Adrenal gland (tissue), 12 donors: Measurements from ENCODE around the gene TENM4. TPM values are rescaled to one million over a fixed set of nuclear protein-coding genes. Genes with fewer than 3 reads are reported as not detected.

Experiments used
- DNase-seq, 7 donors: peaks; one replicate each; pipeline ENCODE4 v3.0.0-alpha.2; 2019 to 2020
- H3K27ac ChIP-seq, 5 donors: fragments of 200-600 bp; sonication (generic) in 4 of 5; 1 replicate in 3 of 5; 2 replicates in 2 of 5; pipeline versions ENCODE4 v1.5.1 to v1.8.0; 2016 to 2020; ENCODE audit warnings: mild to moderate bottlenecking in 1 of 5
- H3K27me3 ChIP-seq: fragments of 200-600 bp; 2 replicates; pipeline ENCODE4 v1.8.0; 2021
- H3K36me3 ChIP-seq, 2 donors: fragments of 200-600 bp; replicated peaks in 1 of 2; 1 replicate in 1 of 2; 2 replicates in 1 of 2; pipeline versions ENCODE4 v1.5.1 to v1.8.0; 2018 to 2022
- H3K4me1 ChIP-seq, 2 donors: fragments of 200-600 bp; replicated peaks in 1 of 2; 1 replicate in 1 of 2; 2 replicates in 1 of 2; pipeline versions ENCODE4 v1.5.1 to v1.8.0; 2018 to 2021
- H3K4me3 ChIP-seq, 4 donors: fragments of 200-600 bp; sonication (generic) in 3 of 4; one replicate each; pipeline ENCODE4 v1.5.1; 2016 to 2018
- H3K9me3 ChIP-seq, 3 donors: fragments of 200-600 bp; sonication (generic) in 1 of 3; replicated peaks in 1 of 3; 1 replicate in 2 of 3; 2 replicates in 1 of 3; pipeline versions ENCODE4 v1.5.1 to v1.8.0; 2016 to 2021
- CTCF ChIP-seq, 6 experiments: fragments of 450-650 bp in 4 of 6; fragments of 200-600 bp in 2 of 6; sonication (generic) in 1 of 6; IDR thresholded peaks; 1 replicate in 5 of 6; 2 replicates in 1 of 6; pipeline versions ENCODE4 v1.5.1 to v1.8.0; 2016 to 2021; ENCODE audit warnings: antibody characterized with exemption in 6 of 6, mild to moderate bottlenecking in 2 of 6, moderate library complexity in 1 of 6
- POLR2A ChIP-seq, 2 donors: fragments of 450-650 bp; IDR thresholded peaks; one replicate each; pipeline ENCODE4 v1.6.1; 2017; ENCODE audit warnings: antibody characterized with exemption in 2 of 2, mild to moderate bottlenecking in 2 of 2, moderate library complexity in 1 of 2
- WGBS, 4 donors: extraction: QIAGEN DNeasy Blood & Tissue Kit in 2 of 4; methylation state at CpG; one replicate each; pipeline versions ENCODE4 v1.1.5 to v1.1.7; 2013 to 2017; 5-methylcytosine and 5-hydroxymethylcytosine counted together
- intact Hi-C, 2 donors: fragments of 100-400 bp; cut with DNase I; formaldehyde crosslinking; loops; one replicate each; pipeline versions ENCODE4 v1.14.1 to v1.15.0; 2022 to 2023
- polyA plus RNA-seq, 3 donors: library from polyadenylated mRNA; stranded (reverse); fragments of 200-250 nt in 2 of 3; fragments of 350-450 nt in 1 of 3; fragmentation: Illumina TruSeq in 1 of 3; extraction: RNeasy Lipid Tissue Mini Kit (QIAGEN cat#74804) in 1 of 3; gene quantifications; one replicate each; pipeline ENCODE4 v1.2.3, GENCODE V29; 2013 to 2014
- total RNA-seq, 9 donors: library from RNA; depleted of rRNA in 4 of 9; stranded (reverse); fragments of >200 nt in 4 of 9; fragments of 120-200 nt in 1 of 9; fragmentation: NEBNext Ultra II Directional in 1 of 9; extraction: Animal tissue kit (Norgen Biotek cat#: 25700) in 1 of 9; gene quantifications; one replicate each; pipeline versions ENCODE4 v1.1.0 to v1.2.4, GENCODE V29; 2013 to 2023
- donor health status: healthy with polysubstance abuse.
- donor health status: Bipolar disorder and iron deficiency.
- donor health status: DM: yes; HTN: yes; CAD: no.
- donor health status: DM: no; HTN: no; CAD: no.
- donor health status: DM: no; HTN: no; CAD: no.
- donor health status: DM: yes; HTN: yes; CAD: no.

The TENM4 gene
- total and polyA plus RNA-seq, 12 donors = 0.74 to 24.9 (median 6.7) TPM

- TF ChIP-seq POLR2A (IDR thresholded peaks at IDR 0.05) (no peak), CTCF (IDR thresholded peaks at IDR 0.05) (peak; percentile 34 to 64 (median 54))
- 43 to 65% (median 58%) methylated on average over 2 of the region's 2 CpGs for WGBS, 4 donors
- H3K36me3 ChIP-seq = no peaks in the 10 kb centered on the region
- peak in 6 of 7 donors; percentile 17 to 66 (median 48) for DNase-seq
- H3K4me1 ChIP-seq = no peaks in the 10 kb centered on the region
- H3K4me3 ChIP-seq = no peak overlapping the region
- H3K27ac ChIP-seq = no peak overlapping the region
- H3K9me3 ChIP-seq = no peaks in the 10 kb centered on the region
- intact Hi-C loops = no loop called here
- no peaks in the 10 kb centered on the region for H3K27me3 ChIP-seq
Observed at GRCh38 chr11:79461144-79461543, 20.3 kb upstream of the TENM4 start.

- Histone ChIP-seq H3K9me3 (no peaks in the 10 kb centered on the region), H3K36me3 (no peaks in the 10 kb centered on the region), H3K4me1 (no peaks in the 10 kb centered on the region), H3K27me3 (no peaks in the 10 kb centered on the region), H3K4me3 (no peak overlapping the region), H3K27ac (no peak overlapping the region)
- no peak for DNase-seq
- intact Hi-C loops = no loop called here
- 69 to 74% (median 73%) methylated on average over 5 of the region's 5 CpGs for WGBS, 4 donors
- TF ChIP-seq POLR2A (IDR thresholded peaks at IDR 0.05) = no peak
- TF ChIP-seq CTCF (IDR thresholded peaks at IDR 0.05) = no peak
Observed at GRCh38 chr11:79458709-79459108, 17.9 kb upstream of the TENM4 start.

GRCh38 chr11:79456501-79456900, 15.7 kb upstream of the TENM4 start:
- H3K36me3 ChIP-seq = no peaks in the 10 kb centered on the region
- H3K4me1 ChIP-seq = no peaks in the 10 kb centered on the region
- H3K4me3 ChIP-seq = no peak overlapping the region
- H3K27me3 ChIP-seq = no peaks in the 10 kb centered on the region
- 44 to 59% (median 49%) methylated on average over 4 of the region's 4 CpGs for WGBS, 4 donors
- no peaks in the 10 kb centered on the region for H3K9me3 ChIP-seq
- intact Hi-C loops = no loop called here
- TF ChIP-seq CTCF (IDR thresholded peaks at IDR 0.05) = no peak
- TF ChIP-seq POLR2A (IDR thresholded peaks at IDR 0.05) = no peak
- no peak for DNase-seq
- H3K27ac ChIP-seq = no peak overlapping the region

GRCh38 chr11:79453617-79454016, 12.8 kb upstream of the TENM4 start:
- no peaks in the 10 kb centered on the region for H3K4me1 ChIP-seq
- H3K36me3 ChIP-seq = no peaks in the 10 kb centered on the region
- TF ChIP-seq CTCF (IDR thresholded peaks at IDR 0.05) (no peak), POLR2A (IDR thresholded peaks at IDR 0.05) (no peak)
- DNase-seq = no peak
- no peak overlapping the region for H3K27ac ChIP-seq
- intact Hi-C loops = no loop called here
- H3K9me3 ChIP-seq = no peaks in the 10 kb centered on the region
- no peak overlapping the region for H3K4me3 ChIP-seq
- no peaks in the 10 kb centered on the region for H3K27me3 ChIP-seq
